ENCODE data around the gene FUCA1.
"Not testable (repeated sequence)": the region's sequence is repeated elsewhere in the genome, so short reads cannot be mapped to it uniquely, and the experiment has no call there.

The FUCA1 gene

DNA sequence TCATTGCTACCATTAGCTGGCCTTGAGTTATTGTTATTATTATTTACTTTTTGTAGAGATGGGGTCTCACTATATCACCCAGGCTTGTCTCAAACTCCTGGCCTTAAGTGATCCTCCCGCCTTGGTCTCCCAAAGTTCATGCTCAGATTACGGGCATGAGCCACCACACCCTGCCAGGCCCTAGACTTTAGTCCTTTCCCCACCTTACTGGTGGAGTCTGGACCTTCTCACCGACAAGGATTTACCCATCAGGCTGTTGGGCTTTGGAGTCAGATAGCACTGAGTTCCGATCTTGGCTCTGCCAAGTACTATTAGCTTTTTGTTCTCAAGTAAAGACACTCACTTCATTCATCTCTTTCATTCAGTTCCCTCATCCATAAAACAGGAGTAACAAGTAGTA is 27.9 kb upstream of the FUCA1 start:
- no peak for DNase-seq (ENCODE audit: low read depth)

DNA sequence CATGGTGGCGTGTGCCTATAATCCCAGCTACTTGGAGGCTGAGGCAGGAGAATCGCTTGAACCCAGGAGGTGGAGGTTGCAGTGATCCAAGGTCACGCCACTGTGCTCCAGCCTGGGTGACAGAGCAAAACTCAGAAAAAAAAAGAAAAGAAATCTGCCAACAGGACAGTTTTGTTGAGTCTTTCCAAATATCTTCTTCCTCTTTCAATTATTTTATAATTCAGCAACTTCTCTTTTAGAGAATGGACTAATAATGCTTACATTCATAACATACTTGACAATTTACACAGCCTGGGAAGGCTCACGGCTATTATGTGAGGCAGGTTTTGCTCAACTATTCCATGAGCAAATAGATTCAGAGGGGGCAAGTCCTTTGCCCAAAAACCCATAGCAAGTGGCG is 27.0 kb upstream of the FUCA1 start:
- no peak for DNase-seq (ENCODE audit: low read depth)

DNA sequence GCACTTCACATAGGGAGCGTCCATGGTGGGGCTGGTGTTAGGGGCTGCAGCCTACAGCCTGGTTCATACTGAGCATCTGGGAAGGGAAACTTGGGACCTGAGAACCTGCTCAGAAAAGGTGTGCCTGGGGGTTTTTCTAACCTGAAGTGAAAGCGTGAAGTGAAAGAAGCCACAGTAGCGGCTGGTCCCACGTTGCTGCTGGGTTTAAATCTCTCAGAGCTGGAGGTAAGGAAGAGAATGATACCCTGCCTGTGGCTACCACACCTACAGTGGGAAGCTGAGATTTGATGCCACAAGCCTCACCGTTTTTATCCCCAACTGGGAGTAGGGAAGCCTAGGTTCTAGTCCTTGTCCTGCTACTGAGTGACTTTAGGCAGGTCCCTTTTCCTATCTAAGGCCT is 21.0 kb upstream of the FUCA1 start:
- no peak for DNase-seq (ENCODE audit: low read depth)

DNA sequence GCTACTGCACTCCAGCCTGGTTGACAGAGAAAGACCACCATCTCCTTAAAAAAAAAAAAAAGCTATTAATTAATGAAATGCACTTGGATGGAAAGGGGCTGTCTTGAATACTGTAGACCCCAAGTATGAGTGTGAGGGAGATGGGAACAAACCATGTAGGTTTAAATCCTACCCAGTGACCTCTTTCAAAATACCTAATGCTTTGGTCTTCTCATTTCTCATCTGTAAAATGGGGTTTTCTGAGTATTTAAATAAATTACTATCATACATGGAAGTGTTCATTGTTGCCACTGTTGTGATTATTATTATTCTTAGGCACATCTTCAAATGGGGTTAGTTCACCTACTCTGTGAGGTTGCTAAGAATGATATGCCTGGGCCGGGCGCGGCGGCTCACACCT is 17.1 kb upstream of the FUCA1 start:
- DNase-seq (ENCODE audit: low read depth): no peak

DNA sequence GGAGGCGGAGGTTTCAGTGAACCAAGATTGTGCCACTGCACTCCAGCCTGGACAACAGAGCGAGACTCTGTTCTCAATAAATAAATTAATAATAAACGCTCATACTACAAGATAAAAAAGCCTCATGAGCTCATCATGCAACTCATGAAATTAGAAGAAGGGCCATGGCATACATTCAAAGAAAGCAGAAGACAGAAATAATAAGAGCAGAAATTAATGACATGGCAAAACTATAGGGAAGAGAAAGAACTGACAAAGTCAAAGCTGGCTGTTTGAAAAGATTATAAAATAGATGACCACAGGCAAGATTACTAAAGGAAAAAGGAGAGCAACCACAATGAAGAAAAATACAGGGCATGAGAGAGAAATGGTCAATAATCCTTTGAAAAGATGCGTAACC is 14.7 kb upstream of the FUCA1 start:
- no peak for DNase-seq (ENCODE audit: low read depth)

DNA sequence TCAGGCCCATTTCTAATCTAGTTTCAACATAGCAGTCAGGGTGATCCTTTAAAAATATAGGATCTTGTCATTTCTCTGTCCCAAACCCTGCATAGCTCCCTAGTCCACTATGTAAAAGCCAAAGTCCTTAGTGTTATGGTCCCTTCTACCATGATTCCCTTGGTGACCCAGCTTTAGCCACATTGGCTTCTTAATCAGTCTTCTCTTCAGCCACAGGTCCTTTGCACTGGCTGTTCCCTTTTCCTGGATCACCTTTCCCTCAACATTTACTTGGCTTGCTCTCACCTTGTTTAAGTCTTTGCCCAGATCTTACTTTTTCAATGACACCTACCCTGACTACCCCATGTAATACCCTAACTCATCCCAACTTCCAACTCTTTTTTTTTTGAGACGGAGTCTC is 11.7 kb upstream of the FUCA1 start:
- DNase-seq (ENCODE audit: low read depth): no peak

DNA sequence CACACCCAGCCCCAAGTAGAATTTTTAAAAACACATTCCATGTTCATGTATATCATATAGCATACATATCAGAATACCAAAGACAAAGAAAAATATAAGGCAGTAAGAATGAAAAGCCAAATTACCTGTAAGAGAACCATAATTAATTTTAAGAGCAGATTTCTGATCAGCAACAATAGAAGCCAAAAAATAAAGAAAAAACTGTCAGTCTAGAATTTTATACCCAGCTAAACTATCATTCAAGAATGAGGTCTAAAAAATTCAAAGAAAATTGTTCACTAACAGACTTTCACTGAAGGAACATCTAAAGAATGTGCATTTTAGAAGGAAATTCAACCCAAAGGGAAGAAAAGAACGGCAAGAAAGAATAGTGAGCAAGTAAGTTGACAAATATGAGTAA is 10.6 kb upstream of the FUCA1 start:
- DNase-seq (ENCODE audit: low read depth): no peak

DNA sequence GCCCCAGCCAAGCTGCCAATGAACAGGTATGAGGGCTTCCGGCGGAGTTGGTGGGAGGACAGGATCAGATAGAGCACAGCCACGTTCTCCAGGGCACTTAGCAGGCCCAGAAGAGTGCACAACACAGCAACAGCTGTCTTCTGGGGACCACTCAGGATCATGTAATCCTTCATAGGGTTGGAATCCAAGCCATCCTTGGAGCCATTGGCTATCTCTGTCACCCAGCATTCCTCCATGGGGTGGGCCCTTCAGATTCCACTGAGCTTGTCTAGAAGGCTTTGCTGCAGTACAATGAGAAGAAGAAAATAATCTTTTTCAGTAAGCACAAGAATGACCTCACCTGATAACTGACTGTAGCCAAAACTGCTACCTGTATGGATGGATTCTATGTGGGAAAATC is 7.3 kb upstream of the FUCA1 start:
- no peak for DNase-seq (ENCODE audit: low read depth)

DNA sequence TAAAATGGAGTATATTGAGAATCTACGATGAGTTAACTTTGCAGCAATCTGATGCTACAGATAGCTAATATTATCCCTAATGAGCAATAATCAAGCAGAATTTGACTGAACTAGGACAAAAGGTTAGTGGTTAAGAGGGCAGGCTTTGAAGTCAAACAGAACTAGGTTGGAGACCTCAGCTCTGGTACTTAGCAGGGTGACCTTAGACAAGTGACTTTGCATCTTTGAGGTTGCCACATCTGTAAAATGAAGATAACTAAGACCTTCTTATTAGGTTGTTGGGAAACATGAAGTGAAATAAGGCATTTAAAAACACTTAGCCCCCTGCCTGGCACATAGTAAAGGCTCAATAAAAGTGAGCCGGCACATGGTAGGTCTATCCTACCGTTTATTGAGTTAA is 4.3 kb upstream of the FUCA1 start:
- no peak for DNase-seq (ENCODE audit: low read depth)

DNA sequence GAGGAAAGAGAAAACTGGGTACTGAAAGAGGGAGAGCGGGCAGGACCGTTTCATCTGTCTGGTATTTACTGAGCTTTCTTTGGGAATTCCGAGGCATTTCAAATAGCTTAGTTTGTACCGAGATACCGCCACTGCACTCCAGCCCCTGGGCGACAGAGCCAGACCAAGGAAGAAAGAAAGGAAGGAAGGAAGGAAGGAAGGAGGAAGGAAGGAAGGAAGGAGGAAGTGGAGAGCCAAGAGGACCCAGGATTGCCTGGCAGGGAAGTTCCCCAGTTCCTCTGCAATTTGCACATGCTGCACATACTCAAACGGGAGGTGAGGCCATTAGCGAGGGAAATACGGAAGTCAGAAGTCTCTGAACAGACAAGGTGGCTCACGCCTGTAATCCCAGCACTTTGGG is 961 bp upstream of the FUCA1 start:
- DNase-seq (ENCODE audit: low read depth): no peak

DNA sequence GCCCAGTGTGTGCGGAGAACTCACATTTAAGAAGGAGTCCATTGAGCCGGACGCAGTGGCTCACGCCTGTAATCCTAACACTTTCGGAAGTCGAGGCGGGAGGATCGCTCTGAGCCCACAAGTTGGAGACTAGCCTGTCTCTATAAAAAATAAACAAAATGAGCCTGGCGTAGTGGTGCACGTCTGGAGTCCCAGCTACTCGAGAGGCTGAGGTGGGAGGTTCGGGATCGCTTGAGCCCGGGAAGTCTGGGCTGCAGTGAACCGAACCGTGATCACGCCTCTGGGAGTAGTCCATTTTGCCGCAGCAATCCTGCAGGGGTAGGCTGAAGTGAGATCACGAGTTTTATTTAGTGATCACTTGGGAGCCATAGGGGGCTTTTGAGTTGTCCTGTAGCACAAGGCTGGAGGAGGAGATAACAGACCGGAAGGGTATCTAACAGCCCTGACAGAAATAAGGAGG is 497 bp upstream of the FUCA1 start:
- DNase-seq (ENCODE audit: low read depth): no peak

DNA sequence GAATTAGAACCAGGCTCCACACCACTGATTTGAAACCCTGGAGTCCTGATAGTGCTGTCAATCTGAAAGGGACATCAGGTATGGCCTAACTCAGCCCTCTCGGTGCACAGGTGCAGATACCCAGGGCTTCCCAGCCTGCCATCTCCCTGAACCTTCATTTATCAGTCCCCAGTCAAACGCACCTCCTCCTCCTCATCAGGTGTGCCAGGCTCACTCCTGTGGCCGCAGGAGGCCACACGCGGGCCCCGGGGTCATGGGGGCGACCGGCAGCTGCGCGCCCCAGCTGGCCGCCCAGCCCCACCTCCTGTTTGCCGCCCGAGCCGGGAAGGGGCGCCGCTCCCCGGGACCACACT is 572 bp downstream of the FUCA1 start:
- no peak for DNase-seq (ENCODE audit: low read depth)

DNA sequence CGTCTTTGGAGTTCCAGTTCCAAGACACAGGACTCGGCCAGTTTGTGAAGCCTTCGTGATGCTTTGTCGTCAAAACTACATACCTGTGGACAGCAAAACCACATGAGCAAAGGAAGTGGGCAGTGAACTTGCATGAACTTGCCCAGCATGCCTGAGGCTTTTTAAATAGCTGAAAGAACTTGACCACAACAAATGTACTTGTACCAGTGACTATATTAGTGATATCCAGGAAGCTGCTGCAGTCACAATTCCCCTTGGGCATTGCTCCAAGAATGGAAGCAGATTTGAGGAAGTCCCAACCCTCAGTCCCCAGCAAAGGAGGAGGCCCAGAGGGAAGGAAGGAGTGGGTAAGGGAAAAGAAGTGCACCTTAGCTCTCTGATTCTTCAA is 2.6 kb downstream of the FUCA1 start:
- DNase-seq (ENCODE audit: low read depth): no peak

DNA sequence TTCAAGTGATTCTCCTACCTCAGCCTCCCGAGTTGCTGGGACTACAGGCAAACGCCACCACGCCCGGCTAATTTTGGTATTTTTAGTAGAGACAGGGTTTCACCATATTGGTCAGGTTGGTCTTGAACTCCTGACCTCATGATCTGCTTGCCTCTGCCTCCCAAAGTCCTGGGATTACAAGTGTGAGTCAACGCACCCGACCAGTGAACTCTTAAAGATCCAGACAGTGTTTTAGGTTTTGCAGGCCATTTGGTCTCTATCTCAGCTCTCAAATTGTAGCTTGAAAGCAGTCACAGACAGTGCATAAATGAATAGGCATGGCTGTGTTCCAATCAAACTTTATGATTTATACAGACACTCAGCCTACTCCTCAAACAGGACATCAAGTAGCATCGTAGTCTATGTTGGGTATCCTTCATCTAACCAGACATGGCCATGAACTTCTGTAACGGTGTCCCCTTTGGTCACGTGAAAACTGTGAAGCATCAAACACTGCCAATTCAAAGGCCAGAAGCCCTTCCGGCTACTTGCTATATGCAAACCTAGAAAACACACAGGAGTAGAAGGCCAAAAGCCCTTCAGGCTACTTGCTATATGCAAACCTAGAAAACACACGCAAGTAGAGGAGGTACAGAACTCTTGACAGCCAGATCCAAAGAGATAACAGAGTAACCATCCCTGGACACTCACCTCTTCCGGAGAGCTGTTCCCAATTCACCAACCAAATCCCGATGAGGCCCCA is 3.1 kb downstream of the FUCA1 start:
- no peak for DNase-seq (ENCODE audit: low read depth)

DNA sequence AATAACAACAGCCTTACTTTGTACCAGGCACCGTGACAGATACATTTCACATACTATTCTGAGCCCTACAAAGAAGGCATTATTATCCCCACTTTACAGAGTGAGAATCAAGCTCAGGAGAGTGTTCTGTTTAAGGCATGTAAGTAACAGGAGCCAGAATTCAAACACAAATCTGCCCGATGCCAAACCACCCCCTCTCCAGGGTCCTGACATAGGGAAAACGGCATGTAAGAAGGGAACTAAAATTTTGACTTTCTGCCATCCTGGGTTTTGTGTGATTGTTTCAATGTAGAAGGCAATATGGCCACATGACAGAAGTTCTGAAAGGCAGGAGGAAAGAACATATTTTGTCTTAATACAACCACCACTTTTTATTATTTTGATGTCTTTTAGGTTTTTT is 5.5 kb downstream of the FUCA1 start:
- DNase-seq (ENCODE audit: low read depth): no peak

DNA sequence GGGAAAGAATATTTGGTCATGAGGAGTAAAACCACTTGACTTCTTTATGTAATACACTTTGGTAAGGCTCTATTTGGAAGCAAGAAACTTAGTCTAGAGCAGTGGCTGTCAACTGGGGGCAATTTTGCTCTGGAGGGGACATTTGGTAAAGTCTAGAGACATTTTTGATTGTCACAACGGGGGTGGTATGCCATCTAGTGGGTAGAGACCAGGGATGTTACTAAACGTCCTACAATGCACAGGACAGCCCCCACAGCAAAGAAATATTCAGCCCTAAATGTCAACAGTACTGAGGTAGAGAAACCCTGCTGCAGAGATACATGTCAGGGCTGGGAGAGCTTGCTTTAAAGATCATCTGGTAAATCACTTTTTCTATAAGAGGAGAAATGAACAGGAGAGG is 13.5 kb downstream of the FUCA1 start:
- DNase-seq (ENCODE audit: low read depth): no peak

DNA sequence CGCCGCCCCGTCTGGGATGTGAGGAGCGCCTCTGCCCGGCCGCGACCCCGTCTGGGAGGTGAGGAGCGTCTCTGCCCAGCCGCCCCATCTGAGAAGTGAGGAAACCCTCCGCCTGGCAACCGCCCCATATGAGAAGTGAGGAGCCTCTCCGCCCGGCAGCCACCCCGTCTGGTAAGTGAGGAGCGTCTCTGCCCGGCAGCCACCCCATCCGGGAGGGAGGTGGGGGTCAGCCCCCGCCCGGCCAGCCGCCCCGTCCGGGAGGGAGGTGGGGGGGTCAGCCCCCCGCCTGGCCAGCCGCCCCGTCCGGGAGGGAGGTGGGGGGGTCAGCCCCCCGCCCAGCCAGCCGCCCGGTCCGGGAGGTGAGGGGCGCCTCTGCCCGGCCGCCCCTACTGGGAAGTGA is 15.0 kb downstream of the FUCA1 start:
- not testable (repeated sequence) for DNase-seq (ENCODE audit: low read depth)

DNA sequence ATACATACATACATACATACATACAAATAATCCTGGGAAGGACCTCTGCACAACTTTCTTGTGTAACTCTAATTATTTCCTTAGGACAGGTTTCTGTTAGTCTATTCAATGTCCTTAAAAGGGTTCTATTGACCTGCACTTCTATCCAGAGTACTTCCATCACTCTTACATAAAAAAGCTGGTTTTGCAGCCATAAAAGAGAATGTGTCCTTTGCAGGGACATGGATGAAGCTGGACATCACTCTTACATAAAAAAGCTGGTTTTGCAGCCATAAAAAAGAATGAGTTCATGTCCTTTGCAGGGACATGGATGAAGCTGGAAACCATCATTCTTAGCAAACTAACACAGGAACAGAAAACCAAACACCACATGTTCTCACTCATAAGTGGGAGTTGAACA is 16.7 kb downstream of the FUCA1 start:
- not testable (repeated sequence) for DNase-seq (ENCODE audit: low read depth)

DNA sequence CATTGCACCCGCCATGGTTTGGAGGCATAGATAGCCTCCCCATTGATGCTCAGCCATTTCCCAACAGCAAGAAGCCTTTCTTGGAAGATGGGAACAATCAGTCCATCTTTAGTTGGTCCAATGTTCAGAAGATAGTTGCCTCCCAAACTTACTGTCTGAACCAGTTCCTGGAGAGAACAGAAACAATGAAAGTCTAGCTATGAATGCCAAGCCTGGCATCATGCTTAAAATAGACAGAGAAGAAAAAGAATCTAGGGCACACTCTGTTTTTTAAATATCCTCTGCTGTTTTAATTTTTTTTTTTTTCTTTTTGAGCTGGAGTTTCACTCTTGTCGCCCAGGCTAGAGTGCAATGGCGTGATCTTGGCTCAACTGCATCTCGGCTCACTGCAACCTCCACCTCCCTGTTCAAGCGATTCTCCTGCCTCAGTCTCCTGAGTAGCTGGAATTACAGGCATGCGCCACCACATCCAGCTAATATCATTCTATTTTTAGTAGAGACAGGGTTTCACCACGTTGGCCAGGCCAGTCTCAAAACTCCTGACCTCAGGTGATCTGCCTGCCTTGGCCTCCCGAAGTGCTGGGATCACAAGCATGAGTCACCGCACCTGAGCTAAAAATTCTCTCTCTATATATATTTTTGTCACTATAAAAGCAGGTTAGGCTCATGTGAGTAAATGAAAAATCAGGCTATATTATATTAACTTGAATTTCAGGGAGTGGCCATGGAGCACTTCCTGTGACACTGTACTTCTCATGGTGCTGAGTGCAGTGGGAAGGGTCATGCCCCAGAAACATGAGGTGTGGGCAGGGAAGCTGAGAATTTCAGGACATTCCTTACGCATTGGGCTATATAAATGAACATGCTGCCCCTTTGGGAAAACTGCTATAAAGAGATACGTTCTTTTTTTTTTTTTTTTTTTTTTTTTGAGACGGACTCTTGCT is 19.1 kb downstream of the FUCA1 start:
- DNase-seq (ENCODE audit: low read depth): no peak

DNA sequence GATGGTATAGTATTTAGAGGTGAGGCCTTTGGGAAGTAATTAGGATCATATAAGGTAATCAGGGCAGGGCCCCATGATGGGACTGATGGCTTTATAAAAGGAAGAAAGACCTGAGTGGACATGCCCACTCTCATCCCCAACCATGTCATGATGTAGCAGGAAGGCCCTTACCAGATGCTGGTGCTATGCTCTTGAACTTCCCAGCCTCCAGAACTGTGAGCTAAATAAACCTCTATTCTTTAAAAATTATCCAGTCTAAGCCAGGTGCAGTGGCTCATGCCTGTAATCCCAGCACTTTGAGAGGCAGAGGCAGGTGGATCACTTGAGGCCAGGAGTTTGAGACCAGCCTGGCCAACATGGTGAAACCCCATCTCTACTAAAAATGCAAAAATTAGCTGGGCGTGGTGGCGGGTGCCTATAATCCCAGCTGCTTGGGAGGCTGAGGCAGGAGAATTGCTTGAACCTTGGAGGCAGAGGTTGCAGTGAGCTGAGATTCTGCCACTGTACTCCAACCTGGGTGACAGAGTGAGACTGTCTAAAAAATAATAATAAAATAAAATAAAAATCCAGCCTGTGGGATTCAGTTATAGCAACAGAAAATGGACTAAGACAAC is 20.5 kb downstream of the FUCA1 start:
- not testable (repeated sequence) for DNase-seq (ENCODE audit: low read depth)

DNA sequence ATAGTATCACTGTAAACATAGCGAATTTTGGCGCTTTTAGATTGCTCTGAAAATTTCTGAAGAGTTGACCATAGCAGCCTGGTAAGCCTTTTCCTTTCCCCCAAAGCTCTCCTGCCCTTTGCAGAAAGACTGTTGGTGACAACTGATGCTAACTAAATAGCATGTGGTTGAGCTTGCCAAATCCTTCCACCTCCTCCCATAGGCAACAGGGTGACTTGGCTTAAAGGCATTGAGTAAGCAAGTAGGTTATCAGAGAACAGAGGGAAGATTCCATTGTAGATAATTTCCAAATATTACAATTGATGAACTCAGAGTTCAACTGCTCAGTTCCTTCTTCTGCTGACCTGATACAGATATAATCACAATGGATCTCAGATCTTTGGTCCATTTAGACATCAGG is 22.9 kb downstream of the FUCA1 start:
- DNase-seq (ENCODE audit: low read depth): no peak

DNA sequence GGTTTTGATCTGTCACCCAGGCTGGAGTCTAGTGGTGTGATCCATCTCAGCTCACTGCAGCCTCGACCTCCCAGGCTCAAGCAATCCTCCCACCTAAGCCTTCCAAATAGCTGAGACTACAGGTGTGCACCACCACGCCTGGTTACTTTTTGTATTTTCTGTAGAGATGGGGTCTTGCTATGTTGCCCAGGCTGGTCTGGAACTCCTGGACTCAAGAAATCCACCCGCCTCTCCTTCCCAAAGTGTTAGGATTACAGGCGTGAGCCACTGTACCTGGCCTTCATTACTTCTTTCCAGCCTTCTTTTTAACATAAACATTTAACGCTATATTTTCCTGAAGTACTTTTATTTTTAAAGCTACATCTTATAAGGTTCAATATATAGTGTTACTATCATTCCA is 24.4 kb downstream of the FUCA1 start:
- DNase-seq (ENCODE audit: low read depth): no peak

DNA sequence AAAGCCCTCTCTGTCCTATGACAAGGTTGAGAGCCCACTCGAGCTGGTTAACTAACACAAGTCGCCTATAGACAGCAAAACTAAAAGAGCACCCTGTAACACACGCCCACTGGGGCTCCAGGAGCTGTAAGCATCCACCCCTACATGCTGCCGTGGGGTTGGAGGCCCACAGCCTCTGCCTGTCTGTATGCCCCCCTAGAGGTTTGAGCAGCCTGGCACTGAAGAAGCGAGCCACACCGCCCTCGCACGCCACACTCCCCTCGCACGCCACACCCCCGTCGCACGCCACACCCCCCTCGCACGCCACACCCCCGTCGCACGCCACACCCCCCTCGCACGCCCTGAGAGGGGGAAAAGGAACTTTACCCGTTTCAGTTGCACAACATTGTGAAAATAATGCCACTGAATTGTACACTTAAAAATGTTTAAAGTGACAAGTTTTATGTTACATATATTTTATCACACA is 29.7 kb downstream of the FUCA1 start:
- DNase-seq (ENCODE audit: low read depth): peak; percentile 8

All from GM04504 (cell line).